Stomach (tissue), 9 donors: ENCODE data around the gene BSG. TPM values are rescaled to one million over a fixed set of nuclear protein-coding genes. Genes with fewer than 3 reads are reported as not detected.

Experiments
- DNase-seq, 2 donors: peaks; one replicate each; pipeline versions ENCODE4 v3.0.0 to v3.0.0-alpha.2; 2013 to 2019
- H3K27ac ChIP-seq, 5 donors: fragments of 200-600 bp in 4 of 5; sonication (generic) in 4 of 5; one replicate each; pipeline ENCODE4 v1.5.1; 2013 to 2019; ENCODE audit warnings: mild to moderate bottlenecking in 1 of 5, moderate library complexity in 1 of 5
- H3K27me3 ChIP-seq, 3 donors: fragments of 200-600 bp; sonication (generic); one replicate each; pipeline ENCODE4 v1.5.1; 2017 to 2019; ENCODE audit warnings: mixed run types in 1 of 3
- H3K36me3 ChIP-seq, 4 donors: fragments of 200-600 bp; sonication (generic); 1 replicate in 3 of 4; 2 replicates in 1 of 4; pipeline ENCODE4 v1.5.1; 2016 to 2019
- H3K4me1 ChIP-seq, 4 donors: fragments of 200-600 bp; sonication (generic); one replicate each; pipeline ENCODE4 v1.5.1; 2016 to 2019
- H3K4me3 ChIP-seq, 4 donors: fragments of 200-600 bp; sonication (generic) in 3 of 4; one replicate each; pipeline ENCODE4 v1.5.1; 2016 to 2019; ENCODE audit warnings: mild to moderate bottlenecking in 1 of 4
- H3K9me3 ChIP-seq, 4 donors: fragments of 200-600 bp; sonication (generic); one replicate each; pipeline ENCODE4 v1.5.1; 2016 to 2019
- EP300 ChIP-seq: sonication (generic); formaldehyde crosslinking; IDR thresholded peaks from one replicate; pipeline ENCODE4 v1.6.1; 2017; ENCODE audit warnings: antibody characterized with exemption
- POLR2A ChIP-seq, 4 donors: fragments of 450-650 bp; IDR thresholded peaks; one replicate each; pipeline ENCODE4 v1.6.1; 2016; ENCODE audit warnings: antibody characterized with exemption in 4 of 4, control low read depth in 2 of 4, mild to moderate bottlenecking in 1 of 4, moderate library complexity in 1 of 4
- POLR2AphosphoS5 ChIP-seq, 3 donors: sonication (generic); formaldehyde crosslinking; IDR thresholded peaks; one replicate each; pipeline ENCODE4 v1.6.1; 2016; ENCODE audit warnings: antibody characterized with exemption in 3 of 3
- WGBS, 5 donors: extraction: QIAGEN DNeasy Blood & Tissue Kit in 3 of 5; methylation state at CpG; one replicate each; pipeline versions ENCODE4 v1.1.5 to v1.1.7; 2013 to 2018; 5-methylcytosine and 5-hydroxymethylcytosine counted together
- intact Hi-C: fragments of 100-400 bp; cut with DNase I; formaldehyde crosslinking; loops from one replicate; pipeline ENCODE4 v1.15.1; 2023; ENCODE audit warnings: low total_unique reads
- polyA plus RNA-seq, 3 donors: library from polyadenylated mRNA; stranded (reverse); fragments of 200-250 nt; gene quantifications; one replicate each; pipeline ENCODE4 v1.2.3, GENCODE V29; 2013
- total RNA-seq, 5 donors: library from RNA; depleted of rRNA; stranded (reverse); fragments of >200 nt; gene quantifications; one replicate each; pipeline versions ENCODE4 v1.1.0 to v1.2.3, GENCODE V29; 2014 to 2016
- TF ChIP-seq, protein P1 (sequence below), 7 experiments: fragments of 450-650 bp in 4 of 7; fragments of 200-600 bp in 3 of 7; sonication (generic) in 3 of 7; IDR thresholded peaks; one replicate each; pipeline ENCODE4 v1.5.1; 2016 to 2019; ENCODE audit warnings: antibody characterized with exemption in 7 of 7, control low read depth in 2 of 7, mild to moderate bottlenecking in 1 of 7
- donor health status: healthy with polysubstance abuse.
- donor health status: Bipolar disorder and iron deficiency.
- donor health status: healthy.

Gene BSG
- total and polyA plus RNA-seq, 8 donors = 184 to 1,029 (median 331) TPM

DNA sequence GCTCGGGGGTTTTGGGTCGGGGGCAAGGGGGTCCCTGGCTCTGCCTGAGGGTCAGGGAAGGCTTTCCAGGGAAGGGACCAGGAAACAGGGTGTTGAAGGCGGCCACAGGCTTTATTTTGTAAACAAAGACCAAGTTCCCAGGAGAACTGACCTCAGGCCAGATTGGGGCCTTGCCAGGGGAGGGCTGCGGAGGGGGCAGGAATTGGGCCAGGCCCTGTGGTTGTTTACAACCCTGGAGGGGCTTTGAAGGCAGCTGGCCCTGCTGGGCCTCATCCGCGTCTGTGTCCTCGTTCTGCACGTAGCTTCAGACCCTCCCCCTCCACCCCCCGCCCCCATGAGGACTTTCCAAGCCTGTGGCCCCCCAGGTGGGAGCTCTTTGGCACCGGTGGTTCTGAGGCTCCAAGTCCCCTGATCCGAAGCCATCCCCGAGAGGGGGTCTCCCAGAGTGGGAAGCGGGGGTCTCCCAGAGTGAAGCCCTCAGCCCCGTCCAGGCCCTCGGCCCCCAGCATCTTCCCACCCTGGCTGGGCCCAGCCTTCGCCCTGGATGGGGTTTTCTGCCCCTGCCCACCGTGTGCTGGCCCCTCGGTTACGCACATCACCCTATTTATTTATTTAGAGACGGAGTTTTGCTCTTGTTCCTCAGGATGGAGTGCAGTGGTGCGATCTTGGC lies 13.5 kb upstream of the BSG start:
- Histone ChIP-seq H3K27me3 (peaks cover 0 to 3% (median 0%) of the 10 kb centered on the region in 3 donors), H3K36me3 (no peaks in the 10 kb centered on the region), H3K4me1 (peaks cover 8 to 27% (median 18%) of the 10 kb centered on the region in 4 donors), H3K27ac (peak overlapping the region in 1 of 5 donors; percentile 44), H3K9me3 (no peaks in the 10 kb centered on the region), H3K4me3 (no peak overlapping the region)
- no peak for TF ChIP-seq POLR2A (IDR thresholded peaks at IDR 0.05)
- TF ChIP-seq, protein P1, sequence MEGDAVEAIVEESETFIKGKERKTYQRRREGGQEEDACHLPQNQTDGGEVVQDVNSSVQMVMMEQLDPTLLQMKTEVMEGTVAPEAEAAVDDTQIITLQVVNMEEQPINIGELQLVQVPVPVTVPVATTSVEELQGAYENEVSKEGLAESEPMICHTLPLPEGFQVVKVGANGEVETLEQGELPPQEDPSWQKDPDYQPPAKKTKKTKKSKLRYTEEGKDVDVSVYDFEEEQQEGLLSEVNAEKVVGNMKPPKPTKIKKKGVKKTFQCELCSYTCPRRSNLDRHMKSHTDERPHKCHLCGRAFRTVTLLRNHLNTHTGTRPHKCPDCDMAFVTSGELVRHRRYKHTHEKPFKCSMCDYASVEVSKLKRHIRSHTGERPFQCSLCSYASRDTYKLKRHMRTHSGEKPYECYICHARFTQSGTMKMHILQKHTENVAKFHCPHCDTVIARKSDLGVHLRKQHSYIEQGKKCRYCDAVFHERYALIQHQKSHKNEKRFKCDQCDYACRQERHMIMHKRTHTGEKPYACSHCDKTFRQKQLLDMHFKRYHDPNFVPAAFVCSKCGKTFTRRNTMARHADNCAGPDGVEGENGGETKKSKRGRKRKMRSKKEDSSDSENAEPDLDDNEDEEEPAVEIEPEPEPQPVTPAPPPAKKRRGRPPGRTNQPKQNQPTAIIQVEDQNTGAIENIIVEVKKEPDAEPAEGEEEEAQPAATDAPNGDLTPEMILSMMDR (IDR thresholded peaks at IDR 0.05) = no peak
- no peak for TF ChIP-seq EP300
- no peak for TF ChIP-seq POLR2AphosphoS5 (IDR thresholded peaks at IDR 0.05)
- peak; percentile 40 to 78 for DNase-seq
- 43 to 53% (median 46%) methylated on average over 16 to 21 of the region's 21 CpGs for WGBS, 5 donors
- intact Hi-C loops = no loop called here

DNA sequence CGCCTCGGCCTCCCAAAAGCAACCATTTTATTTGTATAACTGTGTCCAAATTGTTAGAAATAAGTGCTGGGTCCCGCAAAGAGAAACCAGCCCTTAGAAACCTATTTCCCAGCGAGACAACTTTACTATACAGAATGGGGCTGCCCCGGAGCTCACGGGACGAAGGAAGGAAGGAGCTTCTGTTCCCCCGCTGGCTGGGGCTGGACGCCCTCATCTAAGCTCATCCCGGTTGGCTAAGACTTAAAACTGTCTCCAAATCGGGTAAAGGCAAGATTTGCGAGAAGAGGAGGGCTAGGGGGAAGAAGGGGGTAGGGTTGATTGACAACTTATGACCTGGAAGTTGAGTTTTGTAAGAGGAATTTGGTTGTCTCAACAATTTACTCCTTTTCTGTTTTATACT lies 12.3 kb upstream of the BSG start:
- intact Hi-C loops = no loop called here
- Histone ChIP-seq H3K4me3 (no peak overlapping the region), H3K27me3 (peaks cover 0 to 3% (median 0%) of the 10 kb centered on the region in 3 donors), H3K9me3 (no peaks in the 10 kb centered on the region), H3K36me3 (no peaks in the 10 kb centered on the region), H3K27ac (peak overlapping the region in 1 of 5 donors; percentile 14), H3K4me1 (peaks cover 8 to 27% (median 18%) of the 10 kb centered on the region in 4 donors)
- no peak for DNase-seq
- TF ChIP-seq, protein P1 (IDR thresholded peaks at IDR 0.05) = no peak
- TF ChIP-seq POLR2AphosphoS5 (IDR thresholded peaks at IDR 0.05) (no peak), EP300 (no peak), POLR2A (IDR thresholded peaks at IDR 0.05) (no peak)
- WGBS, 5 donors = 74 to 84% (median 80%) methylated on average over 12 of the region's 12 CpGs

DNA sequence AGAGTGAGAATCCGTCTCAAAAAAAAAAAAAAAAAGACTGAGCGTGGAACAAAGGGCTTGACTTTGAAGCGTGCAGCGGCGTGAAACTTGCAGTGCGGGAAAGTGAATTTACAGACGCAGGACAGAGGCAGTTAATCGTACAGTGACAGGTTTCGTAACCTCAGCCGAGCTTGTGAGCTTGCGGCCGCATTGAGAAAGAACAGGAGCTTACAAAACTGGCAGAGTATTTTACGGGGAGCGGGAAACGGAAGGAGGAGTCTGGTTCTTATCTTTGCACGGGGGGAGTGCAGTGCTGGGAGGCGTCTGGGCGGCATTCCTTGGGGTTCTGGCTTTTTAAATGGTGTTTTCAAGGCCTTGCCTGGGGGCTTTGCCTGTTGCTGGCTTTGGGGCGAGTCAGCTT lies 6.0 kb upstream of the BSG start:
- no peak overlapping the region for H3K4me3 ChIP-seq
- TF ChIP-seq, protein P1 (IDR thresholded peaks at IDR 0.05) = no peak
- TF ChIP-seq POLR2A (IDR thresholded peaks at IDR 0.05) (no peak), EP300 (peak; percentile 68), POLR2AphosphoS5 (IDR thresholded peaks at IDR 0.05) (peak; percentile 56 to 72 (median 71))
- H3K27me3 ChIP-seq = no peaks in the 10 kb centered on the region
- intact Hi-C loops = no loop called here
- 52 to 84% (median 72%) methylated on average over 18 to 19 of the region's 19 CpGs for WGBS, 5 donors
- H3K36me3 ChIP-seq = no peaks in the 10 kb centered on the region
- peaks cover 4 to 15% (median 7%) of the 10 kb centered on the region in 4 donors for H3K4me1 ChIP-seq
- DNase-seq = peak in 1 of 2 donors; percentile 88
- peak overlapping the region in 4 of 5 donors; percentile 48 to 85 (median 71) for H3K27ac ChIP-seq
- H3K9me3 ChIP-seq = no peaks in the 10 kb centered on the region

DNA sequence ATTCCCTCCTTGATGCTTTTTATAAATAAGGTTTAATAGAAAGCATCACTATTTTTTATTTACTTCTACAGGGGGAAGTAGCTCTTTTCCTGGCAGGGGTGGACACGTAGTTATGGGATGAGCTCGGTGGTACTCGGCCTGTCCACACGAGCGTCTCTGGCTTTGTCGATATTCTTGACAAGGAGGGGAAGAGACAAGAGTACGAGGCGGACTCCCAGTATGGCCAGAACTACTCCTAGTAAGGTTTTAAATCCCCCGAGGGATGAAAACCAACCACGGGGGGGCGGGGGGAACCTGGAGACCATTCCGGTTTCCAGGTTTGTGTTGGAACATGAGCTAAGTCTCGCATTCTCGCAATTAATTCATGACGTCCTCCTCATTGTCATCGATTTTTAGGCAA lies 5.6 kb upstream of the BSG start:
- no peak for DNase-seq
- Histone ChIP-seq H3K36me3 (no peaks in the 10 kb centered on the region), H3K27me3 (no peaks in the 10 kb centered on the region), H3K9me3 (no peaks in the 10 kb centered on the region), H3K4me1 (peaks cover 4 to 20% (median 11%) of the 10 kb centered on the region in 4 donors), H3K27ac (peak overlapping the region in 4 of 5 donors; percentile 48 to 85 (median 71)), H3K4me3 (no peak overlapping the region)
- intact Hi-C loops = no loop called here
- 80 to 90% (median 88%) methylated on average over 16 of the region's 16 CpGs for WGBS, 5 donors
- TF ChIP-seq EP300 = no peak
- no peak for TF ChIP-seq POLR2A (IDR thresholded peaks at IDR 0.05)
- no peak for TF ChIP-seq POLR2AphosphoS5 (IDR thresholded peaks at IDR 0.05)
- TF ChIP-seq, protein P1 (IDR thresholded peaks at IDR 0.05) = no peak
